Upper lobe of left lung (tissue), 4 donors: ENCODE results near the gene RBSN.

ENCODE experiments used
- EP300 ChIP-seq, 4 donors: sonication (generic); formaldehyde crosslinking; IDR thresholded peaks; one replicate each; pipeline ENCODE4 v1.5.1; 2017; ENCODE audit warnings: antibody characterized with exemption in 4 of 4, control low read depth in 2 of 4
- POLR2A ChIP-seq, 4 donors: fragments of 450-650 bp; IDR thresholded peaks; one replicate each; pipeline ENCODE4 v1.5.1; 2016 to 2017; ENCODE audit warnings: antibody characterized with exemption in 4 of 4, mild to moderate bottlenecking in 2 of 4
- POLR2AphosphoS5 ChIP-seq, 2 donors: sonication (generic); formaldehyde crosslinking; IDR thresholded peaks; one replicate each; pipeline ENCODE4 v1.5.1; 2017; ENCODE audit warnings: antibody characterized with exemption in 2 of 2
- TF ChIP-seq, protein P1 (sequence below), 6 experiments: fragments of 450-650 bp in 4 of 6; fragments of 200-600 bp in 2 of 6; sonication (generic) in 2 of 6; IDR thresholded peaks; one replicate each; pipeline ENCODE4 v1.5.1; 2016 to 2019; ENCODE audit warnings: antibody characterized with exemption in 6 of 6

DNA sequence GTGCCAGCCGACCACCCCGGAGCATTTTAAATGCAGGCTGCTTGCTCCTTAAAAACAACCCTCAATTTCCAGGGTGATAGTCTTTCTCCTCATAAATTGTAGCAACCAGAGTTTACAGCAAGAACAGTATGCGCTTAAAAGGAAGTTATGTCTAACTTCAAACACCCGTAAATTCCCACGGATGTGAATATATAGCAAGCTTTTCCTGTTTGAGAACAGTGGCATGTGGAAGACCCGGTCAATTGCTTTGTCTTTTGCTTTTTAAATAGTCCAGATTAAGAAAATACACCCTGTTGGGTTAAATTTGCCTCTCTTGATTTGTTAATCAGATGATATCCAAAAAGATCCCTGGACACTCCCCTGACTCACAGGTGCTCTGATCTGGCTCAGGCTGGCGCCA, 54.6 kb downstream of the RBSN start:
- TF ChIP-seq, protein P1, sequence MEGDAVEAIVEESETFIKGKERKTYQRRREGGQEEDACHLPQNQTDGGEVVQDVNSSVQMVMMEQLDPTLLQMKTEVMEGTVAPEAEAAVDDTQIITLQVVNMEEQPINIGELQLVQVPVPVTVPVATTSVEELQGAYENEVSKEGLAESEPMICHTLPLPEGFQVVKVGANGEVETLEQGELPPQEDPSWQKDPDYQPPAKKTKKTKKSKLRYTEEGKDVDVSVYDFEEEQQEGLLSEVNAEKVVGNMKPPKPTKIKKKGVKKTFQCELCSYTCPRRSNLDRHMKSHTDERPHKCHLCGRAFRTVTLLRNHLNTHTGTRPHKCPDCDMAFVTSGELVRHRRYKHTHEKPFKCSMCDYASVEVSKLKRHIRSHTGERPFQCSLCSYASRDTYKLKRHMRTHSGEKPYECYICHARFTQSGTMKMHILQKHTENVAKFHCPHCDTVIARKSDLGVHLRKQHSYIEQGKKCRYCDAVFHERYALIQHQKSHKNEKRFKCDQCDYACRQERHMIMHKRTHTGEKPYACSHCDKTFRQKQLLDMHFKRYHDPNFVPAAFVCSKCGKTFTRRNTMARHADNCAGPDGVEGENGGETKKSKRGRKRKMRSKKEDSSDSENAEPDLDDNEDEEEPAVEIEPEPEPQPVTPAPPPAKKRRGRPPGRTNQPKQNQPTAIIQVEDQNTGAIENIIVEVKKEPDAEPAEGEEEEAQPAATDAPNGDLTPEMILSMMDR (IDR thresholded peaks at IDR 0.05): no peak
- TF ChIP-seq EP300 (IDR thresholded peaks at IDR 0.05): no peak
- no peak for TF ChIP-seq POLR2A (IDR thresholded peaks at IDR 0.05)
- no peak for TF ChIP-seq POLR2AphosphoS5 (IDR thresholded peaks at IDR 0.05)
